Pancreas (tissue), 10 donors: ENCODE results near the gene ITPRIPL1. TPM values are rescaled to one million over a fixed set of nuclear protein-coding genes. Genes with fewer than 3 reads are reported as not detected.

Experiments
- ATAC-seq, 4 donors: fragments of 200-7000 bp; cut with Tn5 transposase; one replicate each; pipeline versions ENCODE4 v1.8.0 to v1.9.1; 2020; ENCODE audit warnings: mild to moderate bottlenecking in 4 of 4, moderate library complexity in 4 of 4
- DNase-seq, 6 donors: peaks; one replicate each; pipeline ENCODE4 v3.0.0-alpha.2; 2020
- FAIRE-seq: peaks from 2 replicates; lab custom pipeline; 2012; peaks lifted over from hg19 to GRCh38; lab: Jason Lieb, UNC
- H3K27ac ChIP-seq, 4 donors: fragments of 200-600 bp; sonication (generic); 1 replicate in 3 of 4; 2 replicates in 1 of 4; pipeline versions ENCODE4 v1.5.0 to v1.8.0; 2020
- H3K27me3 ChIP-seq, 4 donors: fragments of 200-600 bp; one replicate each; pipeline ENCODE4 v1.8.0; 2021
- H3K36me3 ChIP-seq, 3 donors: fragments of 200-600 bp; sonication (generic) in 1 of 3; one replicate each; pipeline versions ENCODE4 v1.5.0 to v1.8.0; 2020 to 2021
- H3K4me1 ChIP-seq, 3 donors: fragments of 200-600 bp; one replicate each; pipeline ENCODE4 v1.8.0; 2021
- H3K4me3 ChIP-seq, 4 donors: fragments of 200-600 bp; sonication (generic) in 2 of 4; one replicate each; pipeline versions ENCODE4 v1.5.0 to v1.8.0; 2020 to 2021
- H3K9me3 ChIP-seq, 4 donors: fragments of 200-600 bp; one replicate each; pipeline ENCODE4 v1.8.0; 2021
- CTCF ChIP-seq, 4 donors: fragments of 200-600 bp; sonication (generic) in 3 of 4; IDR thresholded peaks; one replicate each; pipeline versions ENCODE4 v1.5.0 to v1.8.0; 2021; ENCODE audit warnings: antibody characterized with exemption in 4 of 4
- WGBS, 2 donors: extraction: QIAGEN DNeasy Blood & Tissue Kit; methylation state at CpG; one replicate each; pipeline ENCODE4 v1.1.7; 2013; 5-methylcytosine and 5-hydroxymethylcytosine counted together
- intact Hi-C, 3 donors: fragments of 100-400 bp; cut with DNase I; formaldehyde crosslinking; loops; one replicate each; pipeline versions ENCODE4 v1.11.1 to v1.14.2; 2022
- polyA plus RNA-seq, 2 donors: library from polyadenylated mRNA; stranded (reverse); fragments of 200-250 nt; gene quantifications; one replicate each; pipeline ENCODE4 v1.2.3, GENCODE V29; 2013
- total RNA-seq, 6 donors: library from RNA; stranded (reverse); fragmentation: NEBNext Ultra II Directional in 4 of 6; extraction: Animal tissue kit (Norgen Biotek cat#: 25700) in 4 of 6; gene quantifications; one replicate each; pipeline versions ENCODE4 v1.2.1 to v1.2.4, GENCODE V29; 2021 to 2023
- donor health status: healthy with polysubstance abuse.
- donor health status: DM: no; HTN: no; CAD: no; lungs with moderate emphysema.
- donor health status: DM: no; HTN: no; CAD: no.
- donor health status: control.
- donor health status: control.
- donor health status: Bipolar disorder and iron deficiency.
- donor health status: DM: yes; HTN: yes; CAD: no.
- donor health status: DM: no; HTN: no; CAD: no.
- donor health status: DM: no; HTN: no; CAD: no.
- donor health status: DM: yes; HTN: yes; CAD: no.

Gene ITPRIPL1
- total and polyA plus RNA-seq, 8 donors, result 0.38 to 1.4 (median 0.54) TPM

- no peak for DNase-seq
- no peak for TF ChIP-seq CTCF (IDR thresholded peaks at IDR 0.05)
- Histone ChIP-seq H3K36me3 (no peaks in the 10 kb centered on the region), H3K27me3 (peaks cover 0 to 11% (median 3%) of the 10 kb centered on the region in 4 donors), H3K4me1 (no peaks in the 10 kb centered on the region), H3K4me3 (no peak overlapping the region), H3K27ac (no peak overlapping the region), H3K9me3 (no peaks in the 10 kb centered on the region)
- intact Hi-C loops, result no loop called here
- ATAC-seq, result no peak
- 92 to 94% methylated on average over 21 of the region's 21 CpGs for WGBS, 2 donors
- FAIRE-seq, result no peak
Measured at GRCh38 chr2:96326990-96327820, 2.1 kb downstream of the ITPRIPL1 start.

- TF ChIP-seq CTCF (IDR thresholded peaks at IDR 0.05), result no peak
- DNase-seq (no peak), FAIRE-seq (no peak), ATAC-seq (no peak)
- 67 to 70% methylated on average over 1 of the region's 1 CpG for WGBS, 2 donors
- Histone ChIP-seq H3K4me3 (no peak overlapping the region), H3K4me1 (no peaks in the 10 kb centered on the region), H3K27me3 (no peaks in the 10 kb centered on the region), H3K27ac (no peak overlapping the region), H3K36me3 (no peaks in the 10 kb centered on the region), H3K9me3 (no peaks in the 10 kb centered on the region)
- intact Hi-C loops, result no loop called here
Measured at GRCh38 chr2:96329456-96329855, 4.3 kb downstream of the ITPRIPL1 start.

- Histone ChIP-seq H3K4me3 (no peak overlapping the region), H3K9me3 (no peaks in the 10 kb centered on the region), H3K27me3 (no peaks in the 10 kb centered on the region), H3K36me3 (no peaks in the 10 kb centered on the region), H3K27ac (no peak overlapping the region), H3K4me1 (peaks cover 0 to 3% (median 0%) of the 10 kb centered on the region in 3 donors)
- no peak for DNase-seq
- FAIRE-seq, result no peak
- no peak for ATAC-seq
- intact Hi-C loops, result no loop called here
- TF ChIP-seq CTCF (IDR thresholded peaks at IDR 0.05), result no peak
- 90 to 96% methylated on average over 6 of the region's 6 CpGs for WGBS, 2 donors
Measured at GRCh38 chr2:96329874-96330273, 4.8 kb downstream of the ITPRIPL1 start.

GRCh38 chr2:96330407-96330806 is 5.3 kb downstream of the ITPRIPL1 start:
- no peak for FAIRE-seq

More at GRCh38 chr2:96330407-96330806, 5.3 kb downstream of the ITPRIPL1 start:
- intact Hi-C loops, result no loop called here
- no peak for DNase-seq
- no peak for ATAC-seq
- no peak for TF ChIP-seq CTCF (IDR thresholded peaks at IDR 0.05)
- H3K36me3 ChIP-seq, result no peaks in the 10 kb centered on the region
- 3 to 10% methylated on average over 1 of the region's 1 CpG for WGBS, 2 donors
- no peak overlapping the region for H3K4me3 ChIP-seq
- no peaks in the 10 kb centered on the region for H3K27me3 ChIP-seq
- H3K4me1 ChIP-seq, result peaks cover 0 to 5% (median 0%) of the 10 kb centered on the region in 3 donors
- H3K27ac ChIP-seq, result no peak overlapping the region
- H3K9me3 ChIP-seq, result no peaks in the 10 kb centered on the region
